HepG2 (cell line): ENCODE results near the gene KLF16. TPM values are rescaled to one million over a fixed set of nuclear protein-coding genes. Genes with fewer than 3 reads are reported as not detected.
A peak's percentile ranks its signal among the peaks of the same experiment; 100 is the strongest.

Experiments used
- AGO2 ChIP-seq: fragments of 200-400 bp; formaldehyde crosslinking; optimal IDR thresholded peaks from 2 replicates; pipeline ENCODE3; 2017; ENCODE audit warnings: mild to moderate bottlenecking, low read depth, low read length, moderate library complexity
- BHLHE40 ChIP-seq: IDR thresholded peaks from 2 replicates; pipeline ENCODE4 v1.6.1; 2011; ENCODE audit warnings: low read length, improper control_type of control experiment
- GABPB1 ChIP-seq: IDR thresholded peaks from 2 replicates; pipeline ENCODE4 v1.6.1; 2016; ENCODE audit warnings: mild to moderate bottlenecking, missing genetic modification reagents, moderate library complexity, missing compliant biosample characterization
- KDM2A ChIP-seq: sonication (generic); formaldehyde crosslinking; IDR thresholded peaks from 2 replicates; pipeline ENCODE4 v1.4.0; 2020; ENCODE audit warnings: low read depth, missing genetic modification reagents, borderline replicate concordance
- KLF12 ChIP-seq: sonication (generic); formaldehyde crosslinking; IDR thresholded peaks from 2 replicates; pipeline ENCODE4 v1.4.0; 2020; ENCODE audit warnings: missing genetic modification reagents, borderline replicate concordance
- ZNF577 ChIP-seq: sonication (generic); formaldehyde crosslinking; IDR thresholded peaks from 2 replicates; pipeline ENCODE4 v1.4.0; 2020; ENCODE audit warnings: mild to moderate bottlenecking, low read depth, missing genetic modification reagents, borderline replicate concordance
- polyA plus RNA-seq, 8 experiments: library from polyadenylated mRNA; depleted of rRNA in 3 of 8; stranded (reverse) in 7 of 8; unstranded in 1 of 8; fragments of >200 nt; fragmentation: Illumina TruSeq in 4 of 8; extraction: Trizol in 4 of 8; gene quantifications; 2 replicates each; pipeline versions ENCODE4 v1.2.1 to v1.2.3, GENCODE V29; 2011 to 2016; ENCODE audit warnings: low read depth in 4 of 8, missing spikeins in 1 of 8, mixed read lengths in 1 of 8; ENCODE audit not compliant: insufficient read depth in 1 of 8
- total RNA-seq, 5 experiments: library from RNA; depleted of rRNA; stranded (reverse); fragments of >200 nt; fragmentation: Illumina TruSeq; extraction: Trizol; gene quantifications; 2 replicates each; pipeline ENCODE4 v1.2.3, GENCODE V29; 2016; ENCODE audit warnings: low read depth in 1 of 5
- TF ChIP-seq, protein P1 (sequence below): sonication (generic); formaldehyde crosslinking; IDR thresholded peaks from 2 replicates; pipeline ENCODE4 v1.4.0; 2020; ENCODE audit warnings: missing genetic modification reagents
- TF ChIP-seq, protein P2 (sequence below): sonication (generic); formaldehyde crosslinking; IDR thresholded peaks from 2 replicates; pipeline ENCODE4 v1.5.1; 2020; ENCODE audit warnings: mild to moderate bottlenecking, missing genetic modification reagents, moderate library complexity
- TF ChIP-seq, protein P3 (sequence below): IDR thresholded peaks from 2 replicates; pipeline ENCODE4 v1.6.1; 2016; ENCODE audit warnings: mild to moderate bottlenecking
- TF ChIP-seq, protein P4 (sequence below): sonication (generic); formaldehyde crosslinking; IDR thresholded peaks from 2 replicates; pipeline ENCODE4 v1.4.0; 2020; ENCODE audit warnings: missing genetic modification reagents
- TF ChIP-seq, protein P5 (sequence below): sonication (generic); formaldehyde crosslinking; IDR thresholded peaks from 2 replicates; pipeline ENCODE4 v1.5.0; 2020; ENCODE audit warnings: mild to moderate bottlenecking, missing genetic modification reagents, borderline replicate concordance
- TF ChIP-seq, protein P6 (sequence below): sonication (generic); formaldehyde crosslinking; IDR thresholded peaks from 2 replicates; pipeline ENCODE4 v1.4.0; 2020; ENCODE audit warnings: mild to moderate bottlenecking, missing genetic modification reagents

KLF16 gene
- total and polyA plus RNA-seq, 2 of the 13 experiments (the other 11 are each of a cell fraction or from before 2014, with no cell fraction given): 3.5 to 6.7 TPM

DNA sequence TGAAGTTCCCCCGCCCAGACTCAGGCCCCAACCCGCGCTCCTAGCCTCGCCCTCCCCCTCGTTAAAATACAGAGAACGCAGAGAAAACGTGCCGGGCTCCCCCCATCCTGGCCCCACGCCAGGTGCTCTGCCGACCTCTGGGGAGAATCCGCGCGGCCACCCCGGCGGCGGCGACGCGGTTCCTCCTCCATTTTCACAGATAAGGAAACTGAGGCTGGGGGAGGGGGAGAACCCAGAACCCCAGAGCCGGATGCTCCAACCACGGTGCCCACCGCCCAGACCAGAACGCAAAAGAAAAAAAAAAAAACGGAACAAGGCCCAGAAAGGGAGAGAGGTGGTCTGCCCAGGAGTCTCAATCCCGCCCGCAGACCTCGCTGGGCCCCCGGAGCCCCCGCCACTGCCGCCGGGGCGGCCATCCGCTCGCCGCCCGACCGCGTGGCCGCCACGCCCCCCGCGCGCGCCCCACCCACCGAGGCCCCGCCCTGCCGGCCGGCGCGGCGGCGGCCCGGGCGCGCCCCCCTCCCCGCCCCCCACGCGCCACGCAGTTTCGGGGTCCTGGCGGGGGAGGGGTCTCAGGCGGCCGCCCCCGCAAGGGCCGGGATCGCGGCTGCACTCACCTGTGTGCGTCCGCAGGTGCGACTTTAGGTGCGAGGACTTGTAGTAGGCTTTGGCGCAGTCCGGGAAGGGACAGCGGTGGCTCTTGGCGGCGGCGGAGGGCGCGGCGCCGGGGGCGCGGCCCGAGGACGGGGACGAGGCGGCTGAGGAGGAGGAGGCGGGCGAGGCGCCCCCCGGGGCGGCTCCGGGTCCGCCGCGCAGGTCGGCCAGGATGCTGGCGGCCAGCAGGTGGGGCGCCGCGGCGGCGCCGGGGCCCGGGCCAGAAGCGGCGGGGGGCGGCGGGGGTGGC is 703 bp downstream of the KLF16 start (continued):
- TF ChIP-seq, protein P1, sequence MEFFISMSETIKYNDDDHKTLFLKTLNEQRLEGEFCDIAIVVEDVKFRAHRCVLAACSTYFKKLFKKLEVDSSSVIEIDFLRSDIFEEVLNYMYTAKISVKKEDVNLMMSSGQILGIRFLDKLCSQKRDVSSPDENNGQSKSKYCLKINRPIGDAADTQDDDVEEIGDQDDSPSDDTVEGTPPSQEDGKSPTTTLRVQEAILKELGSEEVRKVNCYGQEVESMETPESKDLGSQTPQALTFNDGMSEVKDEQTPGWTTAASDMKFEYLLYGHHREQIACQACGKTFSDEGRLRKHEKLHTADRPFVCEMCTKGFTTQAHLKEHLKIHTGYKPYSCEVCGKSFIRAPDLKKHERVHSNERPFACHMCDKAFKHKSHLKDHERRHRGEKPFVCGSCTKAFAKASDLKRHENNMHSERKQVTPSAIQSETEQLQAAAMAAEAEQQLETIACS (CRISPR knock-in tag): 0 out of 2 replicates have a peak, but pooled peaks have one; percentile 4
- peak; percentile 67; the same call in 1 of the 2 replicates for TF ChIP-seq KLF12
- TF ChIP-seq KDM2A (CRISPR knock-in tag): 0 out of 2 replicates have a peak, but pooled peaks have one; percentile 1
- peak; percentile 59 for TF ChIP-seq AGO2
- no peak for TF ChIP-seq ZNF577
- TF ChIP-seq, protein P2, sequence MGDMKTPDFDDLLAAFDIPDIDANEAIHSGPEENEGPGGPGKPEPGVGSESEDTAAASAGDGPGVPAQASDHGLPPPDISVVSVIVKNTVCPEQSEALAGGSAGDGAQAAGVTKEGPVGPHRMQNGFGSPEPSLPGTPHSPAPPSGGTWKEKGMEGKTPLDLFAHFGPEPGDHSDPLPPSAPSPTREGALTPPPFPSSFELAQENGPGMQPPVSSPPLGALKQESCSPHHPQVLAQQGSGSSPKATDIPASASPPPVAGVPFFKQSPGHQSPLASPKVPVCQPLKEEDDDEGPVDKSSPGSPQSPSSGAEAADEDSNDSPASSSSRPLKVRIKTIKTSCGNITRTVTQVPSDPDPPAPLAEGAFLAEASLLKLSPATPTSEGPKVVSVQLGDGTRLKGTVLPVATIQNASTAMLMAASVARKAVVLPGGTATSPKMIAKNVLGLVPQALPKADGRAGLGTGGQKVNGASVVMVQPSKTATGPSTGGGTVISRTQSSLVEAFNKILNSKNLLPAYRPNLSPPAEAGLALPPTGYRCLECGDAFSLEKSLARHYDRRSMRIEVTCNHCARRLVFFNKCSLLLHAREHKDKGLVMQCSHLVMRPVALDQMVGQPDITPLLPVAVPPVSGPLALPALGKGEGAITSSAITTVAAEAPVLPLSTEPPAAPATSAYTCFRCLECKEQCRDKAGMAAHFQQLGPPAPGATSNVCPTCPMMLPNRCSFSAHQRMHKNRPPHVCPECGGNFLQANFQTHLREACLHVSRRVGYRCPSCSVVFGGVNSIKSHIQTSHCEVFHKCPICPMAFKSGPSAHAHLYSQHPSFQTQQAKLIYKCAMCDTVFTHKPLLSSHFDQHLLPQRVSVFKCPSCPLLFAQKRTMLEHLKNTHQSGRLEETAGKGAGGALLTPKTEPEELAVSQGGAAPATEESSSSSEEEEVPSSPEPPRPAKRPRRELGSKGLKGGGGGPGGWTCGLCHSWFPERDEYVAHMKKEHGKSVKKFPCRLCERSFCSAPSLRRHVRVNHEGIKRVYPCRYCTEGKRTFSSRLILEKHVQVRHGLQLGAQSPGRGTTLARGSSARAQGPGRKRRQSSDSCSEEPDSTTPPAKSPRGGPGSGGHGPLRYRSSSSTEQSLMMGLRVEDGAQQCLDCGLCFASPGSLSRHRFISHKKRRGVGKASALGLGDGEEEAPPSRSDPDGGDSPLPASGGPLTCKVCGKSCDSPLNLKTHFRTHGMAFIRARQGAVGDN: peak; percentile 29
- TF ChIP-seq, protein P3, sequence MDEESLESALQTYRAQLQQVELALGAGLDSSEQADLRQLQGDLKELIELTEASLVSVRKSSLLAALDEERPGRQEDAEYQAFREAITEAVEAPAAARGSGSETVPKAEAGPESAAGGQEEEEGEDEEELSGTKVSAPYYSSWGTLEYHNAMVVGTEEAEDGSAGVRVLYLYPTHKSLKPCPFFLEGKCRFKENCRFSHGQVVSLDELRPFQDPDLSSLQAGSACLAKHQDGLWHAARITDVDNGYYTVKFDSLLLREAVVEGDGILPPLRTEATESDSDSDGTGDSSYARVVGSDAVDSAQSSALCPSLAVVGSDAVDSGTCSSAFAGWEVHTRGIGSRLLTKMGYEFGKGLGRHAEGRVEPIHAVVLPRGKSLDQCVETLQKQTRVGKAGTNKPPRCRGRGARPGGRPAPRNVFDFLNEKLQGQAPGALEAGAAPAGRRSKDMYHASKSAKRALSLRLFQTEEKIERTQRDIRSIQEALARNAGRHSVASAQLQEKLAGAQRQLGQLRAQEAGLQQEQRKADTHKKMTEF: peak; percentile 26; the same call in 1 of the 2 replicates
- TF ChIP-seq, protein P4, sequence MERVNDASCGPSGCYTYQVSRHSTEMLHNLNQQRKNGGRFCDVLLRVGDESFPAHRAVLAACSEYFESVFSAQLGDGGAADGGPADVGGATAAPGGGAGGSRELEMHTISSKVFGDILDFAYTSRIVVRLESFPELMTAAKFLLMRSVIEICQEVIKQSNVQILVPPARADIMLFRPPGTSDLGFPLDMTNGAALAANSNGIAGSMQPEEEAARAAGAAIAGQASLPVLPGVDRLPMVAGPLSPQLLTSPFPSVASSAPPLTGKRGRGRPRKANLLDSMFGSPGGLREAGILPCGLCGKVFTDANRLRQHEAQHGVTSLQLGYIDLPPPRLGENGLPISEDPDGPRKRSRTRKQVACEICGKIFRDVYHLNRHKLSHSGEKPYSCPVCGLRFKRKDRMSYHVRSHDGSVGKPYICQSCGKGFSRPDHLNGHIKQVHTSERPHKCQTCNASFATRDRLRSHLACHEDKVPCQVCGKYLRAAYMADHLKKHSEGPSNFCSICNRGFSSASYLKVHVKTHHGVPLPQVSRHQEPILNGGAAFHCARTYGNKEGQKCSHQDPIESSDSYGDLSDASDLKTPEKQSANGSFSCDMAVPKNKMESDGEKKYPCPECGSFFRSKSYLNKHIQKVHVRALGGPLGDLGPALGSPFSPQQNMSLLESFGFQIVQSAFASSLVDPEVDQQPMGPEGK (CRISPR knock-in tag): peak; percentile 85
- TF ChIP-seq, protein P5, sequence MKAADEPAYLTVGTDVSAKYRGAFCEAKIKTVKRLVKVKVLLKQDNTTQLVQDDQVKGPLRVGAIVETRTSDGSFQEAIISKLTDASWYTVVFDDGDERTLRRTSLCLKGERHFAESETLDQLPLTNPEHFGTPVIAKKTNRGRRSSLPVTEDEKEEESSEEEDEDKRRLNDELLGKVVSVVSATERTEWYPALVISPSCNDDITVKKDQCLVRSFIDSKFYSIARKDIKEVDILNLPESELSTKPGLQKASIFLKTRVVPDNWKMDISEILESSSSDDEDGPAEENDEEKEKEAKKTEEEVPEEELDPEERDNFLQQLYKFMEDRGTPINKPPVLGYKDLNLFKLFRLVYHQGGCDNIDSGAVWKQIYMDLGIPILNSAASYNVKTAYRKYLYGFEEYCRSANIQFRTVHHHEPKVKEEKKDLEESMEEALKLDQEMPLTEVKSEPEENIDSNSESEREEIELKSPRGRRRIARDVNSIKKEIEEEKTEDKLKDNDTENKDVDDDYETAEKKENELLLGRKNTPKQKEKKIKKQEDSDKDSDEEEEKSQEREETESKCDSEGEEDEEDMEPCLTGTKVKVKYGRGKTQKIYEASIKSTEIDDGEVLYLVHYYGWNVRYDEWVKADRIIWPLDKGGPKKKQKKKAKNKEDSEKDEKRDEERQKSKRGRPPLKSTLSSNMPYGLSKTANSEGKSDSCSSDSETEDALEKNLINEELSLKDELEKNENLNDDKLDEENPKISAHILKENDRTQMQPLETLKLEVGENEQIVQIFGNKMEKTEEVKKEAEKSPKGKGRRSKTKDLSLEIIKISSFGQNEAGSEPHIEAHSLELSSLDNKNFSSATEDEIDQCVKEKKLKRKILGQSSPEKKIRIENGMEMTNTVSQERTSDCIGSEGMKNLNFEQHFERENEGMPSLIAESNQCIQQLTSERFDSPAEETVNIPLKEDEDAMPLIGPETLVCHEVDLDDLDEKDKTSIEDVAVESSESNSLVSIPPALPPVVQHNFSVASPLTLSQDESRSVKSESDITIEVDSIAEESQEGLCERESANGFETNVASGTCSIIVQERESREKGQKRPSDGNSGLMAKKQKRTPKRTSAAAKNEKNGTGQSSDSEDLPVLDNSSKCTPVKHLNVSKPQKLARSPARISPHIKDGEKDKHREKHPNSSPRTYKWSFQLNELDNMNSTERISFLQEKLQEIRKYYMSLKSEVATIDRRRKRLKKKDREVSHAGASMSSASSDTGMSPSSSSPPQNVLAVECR (CRISPR knock-in tag): peak; percentile 62
- TF ChIP-seq, protein P6, sequence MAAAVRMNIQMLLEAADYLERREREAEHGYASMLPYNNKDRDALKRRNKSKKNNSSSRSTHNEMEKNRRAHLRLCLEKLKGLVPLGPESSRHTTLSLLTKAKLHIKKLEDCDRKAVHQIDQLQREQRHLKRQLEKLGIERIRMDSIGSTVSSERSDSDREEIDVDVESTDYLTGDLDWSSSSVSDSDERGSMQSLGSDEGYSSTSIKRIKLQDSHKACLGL: peak; percentile 56; the same call in 1 of the 2 replicates
- peak; percentile 38; the same call in 1 of the 2 replicates for TF ChIP-seq GABPB1 (CRISPR knock-in tag)
- TF ChIP-seq BHLHE40: peak; percentile 71
